MM.1S (cell line): ENCODE results near the gene FOXO3.

Source experiments
- DNase-seq: peaks from one replicate; pipeline ENCODE4 v3.0.0-alpha.2; 2015
- H2AFZ ChIP-seq: fragments of 300-600 bp; sonication (generic); 2 replicates; pipeline ENCODE4 v1.6.0; 2016; ENCODE audit warnings: antibody characterized with exemption, low read length
- H3F3A ChIP-seq: fragments of 300-600 bp; sonication (generic); 2 replicates; pipeline ENCODE4 v1.6.1; 2016; ENCODE audit warnings: mild to moderate bottlenecking, antibody characterized with exemption, low read length, moderate library complexity, mixed read lengths; ENCODE audit not compliant: insufficient read depth
- H3K27ac ChIP-seq: fragments of 300-600 bp; sonication (generic); 2 replicates; pipeline ENCODE4 v1.5.1; 2016; ENCODE audit warnings: mild to moderate bottlenecking, low read length
- H3K27me3 ChIP-seq: fragments of 300-600 bp; sonication (generic); replicated peaks from 2 replicates; pipeline ENCODE4 v1.6.0; 2016; ENCODE audit warnings: low read length; ENCODE audit not compliant: insufficient read depth
- H3K36me3 ChIP-seq: fragments of 300-600 bp; sonication (generic); replicated peaks from 2 replicates; pipeline ENCODE4 v1.6.1; 2016; ENCODE audit warnings: mild to moderate bottlenecking, low read length, mixed read lengths; ENCODE audit not compliant: insufficient read depth
- H3K4me1 ChIP-seq: fragments of 300-600 bp; sonication (generic); 2 replicates; pipeline ENCODE4 v1.6.1; 2016; ENCODE audit warnings: low read length, mixed read lengths
- H3K4me2 ChIP-seq: fragments of 300-600 bp; sonication (generic); 2 replicates; pipeline ENCODE4 v1.6.0; 2016; ENCODE audit warnings: low read depth, low read length
- H3K4me3 ChIP-seq: fragments of 300-600 bp; sonication (generic); 2 replicates; pipeline ENCODE4 v1.5.1; 2016; ENCODE audit warnings: low read length, mixed read lengths
- H3K79me2 ChIP-seq: fragments of 300-600 bp; sonication (generic); 2 replicates; pipeline ENCODE4 v1.6.1; 2016; ENCODE audit warnings: mixed run types, low read length, mixed read lengths
- H3K9ac ChIP-seq: fragments of 300-600 bp; sonication (generic); 2 replicates; pipeline ENCODE4 v1.6.1; 2016; ENCODE audit warnings: low read length, mixed read lengths
- H3K9me2 ChIP-seq: fragments of 300-600 bp; sonication (generic); replicated peaks from 2 replicates; pipeline ENCODE4 v1.6.1; 2016; ENCODE audit warnings: mild to moderate bottlenecking, low read length, mixed read lengths; ENCODE audit not compliant: insufficient read depth
- H3K9me3 ChIP-seq: fragments of 300-600 bp; sonication (generic); replicated peaks from 2 replicates; pipeline ENCODE4 v1.6.1; 2016; ENCODE audit warnings: mild to moderate bottlenecking, low read length, mixed read lengths; ENCODE audit not compliant: insufficient read depth
- H4K20me1 ChIP-seq: fragments of 300-600 bp; sonication (generic); 2 replicates; pipeline ENCODE4 v1.6.1; 2016; ENCODE audit warnings: mild to moderate bottlenecking, low read length, moderate library complexity, mixed read lengths; ENCODE audit not compliant: insufficient read depth
- EZH2 ChIP-seq: fragments of 300-600 bp; sonication (generic); optimal IDR thresholded peaks from 2 replicates; pipeline ENCODE3; 2017; ENCODE audit warnings: low read depth, mild to moderate bottlenecking, antibody characterized with exemption, low read length, mixed read lengths
- EZH2phosphoT487 ChIP-seq: fragments of 300-600 bp; sonication (generic); IDR thresholded peaks from 2 replicates; pipeline ENCODE4 v1.6.1; 2018; ENCODE audit warnings: antibody characterized with exemption, low read length
- TF ChIP-seq, protein P1 (sequence below): fragments of 300-600 bp; sonication (generic); IDR thresholded peaks from 2 replicates; pipeline ENCODE4 v1.5.1; 2016; ENCODE audit warnings: antibody characterized with exemption, low read length, mixed read lengths

The FOXO3 gene

DNA sequence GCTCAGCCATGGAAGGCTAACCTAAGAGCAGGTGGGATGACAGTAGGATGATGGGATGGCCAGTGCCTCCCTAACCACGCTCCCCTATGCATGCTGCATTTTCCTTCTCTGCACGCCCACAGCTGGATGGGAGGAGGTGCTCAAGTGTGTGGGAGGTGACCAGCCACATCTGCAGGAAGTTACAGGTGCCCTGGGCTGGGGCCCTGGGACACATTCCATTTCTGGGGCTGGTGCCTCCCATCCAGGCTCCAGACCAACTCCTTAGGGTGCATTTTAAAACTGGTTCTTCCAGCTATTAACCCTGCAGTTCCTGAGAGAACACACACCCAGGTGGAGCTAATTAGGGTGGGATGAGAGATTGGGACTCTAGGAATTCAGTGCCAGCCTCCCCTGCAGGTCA, 152.2 kb downstream of the FOXO3 start:
- Histone ChIP-seq H3K9ac (no peak overlapping the region), H2AFZ (no peak overlapping the region), H3K9me2 (no peaks in the 10 kb centered on the region), H3F3A (no peaks in the 10 kb centered on the region), H3K9me3 (no peaks in the 10 kb centered on the region), H3K4me1 (peaks cover 5% of the 10 kb centered on the region), H3K4me2 (no peak overlapping the region), H3K4me3 (no peak overlapping the region), H3K79me2 (no peaks in the 10 kb centered on the region), H3K27me3 (no peaks in the 10 kb centered on the region), H3K27ac (no peak overlapping the region), H3K36me3 (no peaks in the 10 kb centered on the region), H4K20me1 (no peaks in the 10 kb centered on the region)
- no peak for DNase-seq
- TF ChIP-seq EZH2phosphoT487 = no peak

DNA sequence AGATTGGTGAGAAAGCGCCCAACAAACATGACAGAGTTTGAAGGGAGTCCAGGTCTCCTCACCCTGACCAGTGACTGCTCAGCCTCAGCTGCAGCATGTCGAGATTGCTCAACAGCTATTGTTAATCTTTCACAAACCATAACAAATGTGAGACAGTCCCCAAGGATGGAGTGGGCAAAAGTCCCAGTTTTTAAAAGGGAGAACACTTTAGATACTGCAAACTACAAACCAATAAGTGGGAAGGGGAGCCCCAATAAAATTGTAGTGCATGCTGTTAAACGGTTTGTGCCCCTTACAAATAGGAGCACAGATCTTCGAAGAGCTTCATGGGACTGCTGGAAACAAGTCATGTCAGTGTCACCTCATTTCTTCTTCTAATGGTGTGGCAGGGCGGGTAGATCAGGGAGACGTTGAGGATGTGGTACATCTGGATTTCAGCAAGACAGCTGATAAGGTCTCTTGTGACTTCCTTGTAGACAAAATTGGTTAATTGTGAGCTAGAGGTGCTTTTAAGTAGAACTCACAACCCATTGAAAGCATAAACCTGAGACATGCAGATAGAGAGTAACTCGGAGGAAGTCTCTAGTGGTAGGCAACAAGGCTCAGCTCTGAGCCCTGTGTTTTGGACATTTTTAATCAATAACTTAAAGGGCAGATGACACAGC, 153.5 kb downstream of the FOXO3 start:
- no peak overlapping the region for H3K27ac ChIP-seq
- H3K4me3 ChIP-seq = no peak overlapping the region
- H3F3A ChIP-seq = no peaks in the 10 kb centered on the region
- no peak overlapping the region for H3K4me2 ChIP-seq
- H3K9ac ChIP-seq = no peak overlapping the region
- no peaks in the 10 kb centered on the region for H3K79me2 ChIP-seq
- no peak for TF ChIP-seq EZH2
- no peak for TF ChIP-seq EZH2phosphoT487
- TF ChIP-seq, protein P1, sequence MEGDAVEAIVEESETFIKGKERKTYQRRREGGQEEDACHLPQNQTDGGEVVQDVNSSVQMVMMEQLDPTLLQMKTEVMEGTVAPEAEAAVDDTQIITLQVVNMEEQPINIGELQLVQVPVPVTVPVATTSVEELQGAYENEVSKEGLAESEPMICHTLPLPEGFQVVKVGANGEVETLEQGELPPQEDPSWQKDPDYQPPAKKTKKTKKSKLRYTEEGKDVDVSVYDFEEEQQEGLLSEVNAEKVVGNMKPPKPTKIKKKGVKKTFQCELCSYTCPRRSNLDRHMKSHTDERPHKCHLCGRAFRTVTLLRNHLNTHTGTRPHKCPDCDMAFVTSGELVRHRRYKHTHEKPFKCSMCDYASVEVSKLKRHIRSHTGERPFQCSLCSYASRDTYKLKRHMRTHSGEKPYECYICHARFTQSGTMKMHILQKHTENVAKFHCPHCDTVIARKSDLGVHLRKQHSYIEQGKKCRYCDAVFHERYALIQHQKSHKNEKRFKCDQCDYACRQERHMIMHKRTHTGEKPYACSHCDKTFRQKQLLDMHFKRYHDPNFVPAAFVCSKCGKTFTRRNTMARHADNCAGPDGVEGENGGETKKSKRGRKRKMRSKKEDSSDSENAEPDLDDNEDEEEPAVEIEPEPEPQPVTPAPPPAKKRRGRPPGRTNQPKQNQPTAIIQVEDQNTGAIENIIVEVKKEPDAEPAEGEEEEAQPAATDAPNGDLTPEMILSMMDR = no peak
- H4K20me1 ChIP-seq = no peaks in the 10 kb centered on the region
- H3K9me3 ChIP-seq = no peaks in the 10 kb centered on the region
- no peak for DNase-seq
- no peaks in the 10 kb centered on the region for H3K9me2 ChIP-seq
- H2AFZ ChIP-seq = no peak overlapping the region
- H3K4me1 ChIP-seq = peaks cover 5% of the 10 kb centered on the region
- no peaks in the 10 kb centered on the region for H3K27me3 ChIP-seq
- H3K36me3 ChIP-seq = no peaks in the 10 kb centered on the region

DNA sequence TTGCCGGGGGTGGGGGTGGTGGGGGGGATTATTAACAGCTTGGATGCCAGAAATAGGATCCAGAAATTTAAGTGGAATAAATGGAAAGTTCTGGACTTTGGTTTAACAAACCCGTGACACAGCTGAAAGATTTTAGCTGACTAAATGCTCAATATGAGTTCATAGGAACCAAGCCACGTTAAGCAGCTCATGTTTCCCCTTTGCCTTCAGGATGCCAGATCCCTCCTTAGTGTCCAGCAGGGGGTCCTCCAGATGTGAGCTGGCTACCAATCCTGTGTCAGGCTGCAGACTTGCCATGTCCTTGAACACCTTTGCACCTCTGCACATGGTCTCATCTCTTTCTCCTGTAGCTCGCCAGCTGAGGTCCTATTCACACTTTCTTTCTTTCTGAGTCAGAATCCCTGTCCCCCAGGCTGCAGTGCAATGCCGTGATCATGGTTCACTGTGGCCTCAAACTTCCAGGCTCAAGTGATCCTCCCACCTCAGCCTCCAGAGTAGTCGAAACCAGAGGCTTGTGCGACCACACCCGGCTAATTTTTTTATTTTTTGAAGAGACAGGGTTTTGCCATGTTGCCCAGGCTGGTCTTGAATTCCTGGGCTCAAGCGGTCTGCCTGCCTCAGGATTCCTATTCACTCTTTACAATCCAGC, 154.2 kb downstream of the FOXO3 start:
- no peak overlapping the region for H2AFZ ChIP-seq
- no peak overlapping the region for H3K9ac ChIP-seq
- no peaks in the 10 kb centered on the region for H4K20me1 ChIP-seq
- no peaks in the 10 kb centered on the region for H3K9me2 ChIP-seq
- no peak for TF ChIP-seq EZH2phosphoT487
- no peak for TF ChIP-seq EZH2
- TF ChIP-seq, protein P1 = no peak
- H3K36me3 ChIP-seq = no peaks in the 10 kb centered on the region
- no peaks in the 10 kb centered on the region for H3K27me3 ChIP-seq
- no peaks in the 10 kb centered on the region for H3K9me3 ChIP-seq
- no peaks in the 10 kb centered on the region for H3K79me2 ChIP-seq
- DNase-seq = no peak
- H3K4me3 ChIP-seq = no peak overlapping the region
- H3F3A ChIP-seq = no peaks in the 10 kb centered on the region
- no peak overlapping the region for H3K27ac ChIP-seq
- H3K4me2 ChIP-seq = no peak overlapping the region
- peaks cover 5% of the 10 kb centered on the region for H3K4me1 ChIP-seq

DNA sequence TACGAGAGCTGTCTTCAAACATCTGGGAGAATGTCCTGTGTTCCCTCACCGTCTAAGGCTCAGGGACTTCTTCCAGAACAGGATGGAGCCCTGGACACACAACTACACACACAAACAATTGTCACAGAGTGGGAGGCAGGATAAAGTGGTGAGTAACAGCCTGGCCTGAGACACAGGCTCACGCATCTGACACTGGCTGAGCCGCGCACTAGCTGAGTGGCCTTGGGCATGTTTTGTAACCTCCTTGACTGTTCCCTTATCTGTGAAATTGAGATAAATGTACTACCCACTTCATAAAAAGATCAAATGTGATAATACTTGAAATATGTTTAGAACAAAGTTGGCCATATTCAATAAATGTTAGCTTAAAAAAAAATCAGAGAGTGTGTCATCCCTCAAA, 155.1 kb downstream of the FOXO3 start:
- Histone ChIP-seq H4K20me1 (no peaks in the 10 kb centered on the region), H3K9ac (no peak overlapping the region), H3F3A (no peaks in the 10 kb centered on the region), H3K27ac (no peak overlapping the region), H3K4me2 (no peak overlapping the region), H3K4me3 (no peak overlapping the region), H3K27me3 (no peaks in the 10 kb centered on the region), H3K36me3 (no peaks in the 10 kb centered on the region), H3K9me3 (no peaks in the 10 kb centered on the region), H3K4me1 (peaks cover 5% of the 10 kb centered on the region), H3K9me2 (no peaks in the 10 kb centered on the region), H2AFZ (no peak overlapping the region), H3K79me2 (no peaks in the 10 kb centered on the region)
- TF ChIP-seq, protein P1 = no peak
- no peak for TF ChIP-seq EZH2
- TF ChIP-seq EZH2phosphoT487 = no peak
- no peak for DNase-seq
